Activated T-cell treated with anti-CD3 and anti-CD28 coated beads, Interleukin-2, amount 50 U/mL, for 4 hours (primary cell): Measurements from ENCODE around the gene HTT-AS. TPM values are rescaled to one million over a fixed set of nuclear protein-coding genes. Genes with fewer than 3 reads are reported as not detected.
A peak's percentile ranks its signal among the peaks of the same experiment; 100 is the strongest.

Experiments
- ATAC-seq, 2 donors: fragments of 200-7000 bp; cut with Tn5 transposase; one replicate each; pipeline ENCODE4 v1.10.0; 2021
- DNase-seq: peaks from one replicate; pipeline ENCODE4 v3.0.0-alpha.2; 2020
- H3K27me3 Mint-ChIP-seq: one replicate; pipeline ENCODE4 v1.8.0; 2021; ENCODE audit warnings: low read depth, mixed read lengths
- H3K36me3 Mint-ChIP-seq: one replicate; pipeline ENCODE4 v1.8.0; 2022; ENCODE audit warnings: mixed read lengths; ENCODE audit not compliant: insufficient read depth
- H3K4me1 Mint-ChIP-seq: one replicate; pipeline ENCODE4 v1.8.0; 2021; ENCODE audit warnings: low read depth, mixed read lengths
- H3K4me3 Mint-ChIP-seq: one replicate; pipeline ENCODE4 v1.8.0; 2021; ENCODE audit warnings: mild to moderate bottlenecking, moderate library complexity, mixed read lengths
- H3K9me3 Mint-ChIP-seq: one replicate; pipeline ENCODE4 v1.8.0; 2021; ENCODE audit warnings: mixed read lengths
- total RNA-seq, 3 donors: library from RNA; stranded (reverse); gene quantifications; one replicate each; pipeline ENCODE4 v1.2.1, GENCODE V29; 2021

HTT-AS gene
- not detected for total RNA-seq

GRCh38 chr4:3074078-3074845, at the start of gene HTT-AS, which contains the start of gene HTT:
Gene HTT-AS, minus strand, starts transcription at chr4:3074538.
Gene HTT, plus strand, starts transcription at chr4:3074681. Its CDS starts 145 bp downstream, at chr4:3074826.
- peaks cover 23% of the 10 kb centered on the region for H3K4me1 Mint-ChIP-seq
- H3K9me3 Mint-ChIP-seq = no peaks in the 10 kb centered on the region
- peaks cover 4% of the 10 kb centered on the region for H3K36me3 Mint-ChIP-seq
- ATAC-seq (peak; percentile 91 to 92), DNase-seq (peak; percentile 98)
- H3K4me3 Mint-ChIP-seq = peak within 1 kb of the TSS; percentile 89
- H3K27me3 Mint-ChIP-seq = no peaks in the 10 kb centered on the region

- peaks cover 29% of the 10 kb centered on the region for H3K36me3 Mint-ChIP-seq
- peaks cover 13% of the 10 kb centered on the region for H3K4me1 Mint-ChIP-seq
- ATAC-seq (no peak), DNase-seq (no peak)
- H3K4me3 Mint-ChIP-seq = no peak overlapping the region
- no peaks in the 10 kb centered on the region for H3K9me3 Mint-ChIP-seq
- no peaks in the 10 kb centered on the region for H3K27me3 Mint-ChIP-seq
Measured at GRCh38 chr4:3123181-3123671, 48.9 kb upstream of the HTT-AS start.

GRCh38 chr4:3122081-3122563, 47.8 kb upstream of the HTT-AS start:
- Mint-ChIP-seq H3K9me3 (no peaks in the 10 kb centered on the region), H3K4me3 (no peak overlapping the region), H3K27me3 (no peaks in the 10 kb centered on the region), H3K36me3 (peaks cover 30% of the 10 kb centered on the region), H3K4me1 (peaks cover 13% of the 10 kb centered on the region)
- DNase-seq = no peak
- ATAC-seq = peak in 1 of 2 donors; percentile 40

- no peaks in the 10 kb centered on the region for H3K27me3 Mint-ChIP-seq
- peaks cover 28% of the 10 kb centered on the region for H3K36me3 Mint-ChIP-seq
- H3K4me3 Mint-ChIP-seq = no peak overlapping the region
- ATAC-seq (no peak), DNase-seq (no peak)
- no peaks in the 10 kb centered on the region for H3K9me3 Mint-ChIP-seq
- H3K4me1 Mint-ChIP-seq = peaks cover 13% of the 10 kb centered on the region
Measured at GRCh38 chr4:3121596-3121995, 47.3 kb upstream of the HTT-AS start.

- DNase-seq = no peak
- Mint-ChIP-seq H3K9me3 (no peaks in the 10 kb centered on the region), H3K27me3 (no peaks in the 10 kb centered on the region), H3K4me3 (no peak overlapping the region), H3K4me1 (peaks cover 13% of the 10 kb centered on the region), H3K36me3 (peaks cover 29% of the 10 kb centered on the region)
- no peak for ATAC-seq
Measured at GRCh38 chr4:3121110-3121509, 46.8 kb upstream of the HTT-AS start.

- Mint-ChIP-seq H3K9me3 (no peaks in the 10 kb centered on the region), H3K4me3 (no peak overlapping the region), H3K4me1 (peaks cover 13% of the 10 kb centered on the region), H3K27me3 (no peaks in the 10 kb centered on the region), H3K36me3 (peaks cover 34% of the 10 kb centered on the region)
- DNase-seq = no peak
- ATAC-seq = no peak
Measured at GRCh38 chr4:3119464-3119863, 45.1 kb upstream of the HTT-AS start.

GRCh38 chr4:3118312-3118711, 44.0 kb upstream of the HTT-AS start:
- H3K4me3 Mint-ChIP-seq = no peak overlapping the region
- no peak for ATAC-seq
- peaks cover 35% of the 10 kb centered on the region for H3K36me3 Mint-ChIP-seq

GRCh38 chr4:3116955-3117354, 42.6 kb upstream of the HTT-AS start:
- DNase-seq (no peak), ATAC-seq (no peak)
- Mint-ChIP-seq H3K4me3 (no peak overlapping the region), H3K4me1 (peaks cover 1% of the 10 kb centered on the region), H3K36me3 (peaks cover 38% of the 10 kb centered on the region), H3K27me3 (no peaks in the 10 kb centered on the region), H3K9me3 (no peaks in the 10 kb centered on the region)

More at GRCh38 chr4:3118312-3118711, 44.0 kb upstream of the HTT-AS start:
- Mint-ChIP-seq H3K4me1 (peaks cover 10% of the 10 kb centered on the region), H3K27me3 (no peaks in the 10 kb centered on the region), H3K9me3 (no peaks in the 10 kb centered on the region)
- no peak for DNase-seq

GRCh38 chr4:3115637-3116270, 41.4 kb upstream of the HTT-AS start:
- Mint-ChIP-seq H3K4me3 (no peak overlapping the region), H3K27me3 (no peaks in the 10 kb centered on the region), H3K4me1 (no peaks in the 10 kb centered on the region), H3K9me3 (no peaks in the 10 kb centered on the region), H3K36me3 (peaks cover 38% of the 10 kb centered on the region)
- ATAC-seq = no peak
- no peak for DNase-seq

GRCh38 chr4:3114377-3114776, 40.0 kb upstream of the HTT-AS start:
- Mint-ChIP-seq H3K36me3 (peaks cover 43% of the 10 kb centered on the region), H3K4me1 (no peaks in the 10 kb centered on the region), H3K9me3 (no peaks in the 10 kb centered on the region), H3K27me3 (no peaks in the 10 kb centered on the region), H3K4me3 (no peak overlapping the region)
- DNase-seq (no peak), ATAC-seq (no peak)

- no peaks in the 10 kb centered on the region for H3K27me3 Mint-ChIP-seq
- H3K4me3 Mint-ChIP-seq = no peak overlapping the region
- no peaks in the 10 kb centered on the region for H3K4me1 Mint-ChIP-seq
- H3K36me3 Mint-ChIP-seq = peaks cover 42% of the 10 kb centered on the region
- DNase-seq = no peak
- H3K9me3 Mint-ChIP-seq = no peaks in the 10 kb centered on the region
- no peak for ATAC-seq
Measured at GRCh38 chr4:3112609-3113469, 38.5 kb upstream of the HTT-AS start.

- DNase-seq (no peak), ATAC-seq (no peak)
- peaks cover 46% of the 10 kb centered on the region for H3K36me3 Mint-ChIP-seq
- no peaks in the 10 kb centered on the region for H3K27me3 Mint-ChIP-seq
- H3K9me3 Mint-ChIP-seq = no peaks in the 10 kb centered on the region
- H3K4me3 Mint-ChIP-seq = no peak overlapping the region
- no peaks in the 10 kb centered on the region for H3K4me1 Mint-ChIP-seq
Measured at GRCh38 chr4:3112201-3112600, 37.9 kb upstream of the HTT-AS start.

- H3K4me3 Mint-ChIP-seq = no peak overlapping the region
- no peaks in the 10 kb centered on the region for H3K9me3 Mint-ChIP-seq
- H3K36me3 Mint-ChIP-seq = peaks cover 48% of the 10 kb centered on the region
- no peaks in the 10 kb centered on the region for H3K27me3 Mint-ChIP-seq
- ATAC-seq = no peak
- peaks cover 3% of the 10 kb centered on the region for H3K4me1 Mint-ChIP-seq
- no peak for DNase-seq
Measured at GRCh38 chr4:3111461-3111860, 37.1 kb upstream of the HTT-AS start.

GRCh38 chr4:3108211-3108610, 33.9 kb upstream of the HTT-AS start:
- Mint-ChIP-seq H3K27me3 (no peaks in the 10 kb centered on the region), H3K4me3 (no peak overlapping the region), H3K9me3 (no peaks in the 10 kb centered on the region), H3K36me3 (peaks cover 37% of the 10 kb centered on the region), H3K4me1 (peaks cover 4% of the 10 kb centered on the region)
- ATAC-seq (no peak), DNase-seq (no peak)
